Colonic mucosa (tissue), 4 donors: ENCODE measurements around the gene PPARG. TPM values are rescaled to one million over a fixed set of nuclear protein-coding genes. Genes with fewer than 3 reads are reported as not detected.

ENCODE experiments used
- DNase-seq: peaks from one replicate; pipeline ENCODE4 v3.0.0-alpha.2; 2020
- H3K27ac ChIP-seq: fragments of 200-600 bp; one replicate; pipeline ENCODE4 v1.8.0; 2021
- H3K27me3 ChIP-seq: fragments of 200-600 bp; one replicate; pipeline ENCODE4 v1.8.0; 2021
- H3K36me3 ChIP-seq: fragments of 200-600 bp; one replicate; pipeline ENCODE4 v1.8.0; 2021
- H3K4me1 ChIP-seq: fragments of 200-600 bp; one replicate; pipeline ENCODE4 v1.8.0; 2021; ENCODE audit warnings: mild to moderate bottlenecking
- H3K4me3 ChIP-seq: fragments of 200-600 bp; one replicate; pipeline ENCODE4 v1.8.0; 2021
- H3K9ac ChIP-seq, 2 donors: one replicate each; pipeline ENCODE4 v1.7.0; 2013; ENCODE audit warnings: control low read depth in 2 of 2, low read depth in 2 of 2, low read length in 2 of 2
- H3K9me3 ChIP-seq: fragments of 200-600 bp; one replicate; pipeline ENCODE4 v1.8.0; 2021
- intact Hi-C: fragments of 100-400 bp; cut with DNase I; formaldehyde crosslinking; loops from one replicate; pipeline ENCODE4 v1.14.1; 2022
- total RNA-seq, 2 donors: library from RNA; stranded (reverse); fragmentation: NEBNext Ultra II Directional in 1 of 2; extraction: Animal tissue kit (Norgen Biotek cat#: 25700) in 1 of 2; gene quantifications; one replicate each; pipeline ENCODE4 v1.2.1, GENCODE V29; 2021
- TF ChIP-seq, protein P1 (sequence below): fragments of 200-600 bp; IDR thresholded peaks from one replicate; pipeline ENCODE4 v1.8.0; 2022; ENCODE audit warnings: antibody characterized with exemption, mild to moderate bottlenecking
- donor health status: healthy.
- donor health status: DM: no; HTN: no; CAD: no.
- donor health status: DM: no; HTN: no; CAD: no.

The PPARG gene
- total RNA-seq, 2 donors from 2014 or later = 85.2 to 169 TPM

DNA sequence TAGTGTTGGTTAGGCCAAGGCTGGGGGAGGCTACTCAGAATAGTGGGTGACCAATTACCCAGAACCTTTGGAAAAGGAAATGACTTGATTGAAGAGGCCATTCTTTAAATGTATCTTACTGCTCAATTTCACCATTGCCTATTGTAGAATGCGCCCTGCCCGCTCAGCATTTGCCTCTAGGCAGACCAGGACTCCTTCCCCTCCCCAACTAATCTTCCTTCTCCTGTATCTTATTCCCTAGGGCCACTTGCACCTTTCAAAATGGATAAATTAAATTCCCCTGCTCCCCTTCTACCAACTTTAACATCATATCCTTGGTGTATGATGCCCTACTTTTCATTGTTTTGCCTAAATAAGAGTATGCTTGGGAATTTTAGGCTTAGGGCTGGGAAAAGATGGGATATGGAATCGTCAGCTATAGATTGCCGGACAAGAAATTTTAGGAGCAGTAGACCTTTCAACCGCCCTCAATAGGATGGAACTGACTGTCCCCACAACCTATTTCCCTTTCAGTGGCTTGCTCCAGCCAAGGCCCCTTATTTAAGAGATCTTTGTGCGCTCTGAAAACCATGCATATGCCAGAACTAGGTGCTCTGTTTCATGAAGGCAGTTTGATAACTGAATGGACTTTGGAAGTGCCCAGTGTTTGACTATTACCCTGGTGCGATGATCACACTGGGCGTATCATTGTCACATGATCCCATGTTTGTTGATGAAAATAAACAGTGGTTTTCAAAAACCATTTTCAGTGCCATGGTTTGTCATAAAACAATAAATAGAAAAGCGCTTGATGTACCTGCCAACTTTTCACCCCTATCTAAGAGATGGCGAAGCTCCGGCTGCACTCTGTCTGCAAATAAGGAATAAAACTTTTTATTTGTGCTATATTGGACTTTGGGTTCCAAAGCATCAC, 121.1 kb downstream of the PPARG start:
- H3K27me3 ChIP-seq = no peaks in the 10 kb centered on the region
- TF ChIP-seq, protein P1, sequence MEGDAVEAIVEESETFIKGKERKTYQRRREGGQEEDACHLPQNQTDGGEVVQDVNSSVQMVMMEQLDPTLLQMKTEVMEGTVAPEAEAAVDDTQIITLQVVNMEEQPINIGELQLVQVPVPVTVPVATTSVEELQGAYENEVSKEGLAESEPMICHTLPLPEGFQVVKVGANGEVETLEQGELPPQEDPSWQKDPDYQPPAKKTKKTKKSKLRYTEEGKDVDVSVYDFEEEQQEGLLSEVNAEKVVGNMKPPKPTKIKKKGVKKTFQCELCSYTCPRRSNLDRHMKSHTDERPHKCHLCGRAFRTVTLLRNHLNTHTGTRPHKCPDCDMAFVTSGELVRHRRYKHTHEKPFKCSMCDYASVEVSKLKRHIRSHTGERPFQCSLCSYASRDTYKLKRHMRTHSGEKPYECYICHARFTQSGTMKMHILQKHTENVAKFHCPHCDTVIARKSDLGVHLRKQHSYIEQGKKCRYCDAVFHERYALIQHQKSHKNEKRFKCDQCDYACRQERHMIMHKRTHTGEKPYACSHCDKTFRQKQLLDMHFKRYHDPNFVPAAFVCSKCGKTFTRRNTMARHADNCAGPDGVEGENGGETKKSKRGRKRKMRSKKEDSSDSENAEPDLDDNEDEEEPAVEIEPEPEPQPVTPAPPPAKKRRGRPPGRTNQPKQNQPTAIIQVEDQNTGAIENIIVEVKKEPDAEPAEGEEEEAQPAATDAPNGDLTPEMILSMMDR = no peak
- peak overlapping the region; percentile 81 for H3K27ac ChIP-seq
- peak; percentile 79 for DNase-seq
- intact Hi-C loops = no loop called here
- peaks cover 4% of the 10 kb centered on the region for H3K4me1 ChIP-seq
- H3K9me3 ChIP-seq = no peaks in the 10 kb centered on the region
- H3K36me3 ChIP-seq = no peaks in the 10 kb centered on the region
- peak overlapping the region in 1 of 2 donors; percentile 56 for H3K9ac ChIP-seq
- no peak overlapping the region for H3K4me3 ChIP-seq

DNA sequence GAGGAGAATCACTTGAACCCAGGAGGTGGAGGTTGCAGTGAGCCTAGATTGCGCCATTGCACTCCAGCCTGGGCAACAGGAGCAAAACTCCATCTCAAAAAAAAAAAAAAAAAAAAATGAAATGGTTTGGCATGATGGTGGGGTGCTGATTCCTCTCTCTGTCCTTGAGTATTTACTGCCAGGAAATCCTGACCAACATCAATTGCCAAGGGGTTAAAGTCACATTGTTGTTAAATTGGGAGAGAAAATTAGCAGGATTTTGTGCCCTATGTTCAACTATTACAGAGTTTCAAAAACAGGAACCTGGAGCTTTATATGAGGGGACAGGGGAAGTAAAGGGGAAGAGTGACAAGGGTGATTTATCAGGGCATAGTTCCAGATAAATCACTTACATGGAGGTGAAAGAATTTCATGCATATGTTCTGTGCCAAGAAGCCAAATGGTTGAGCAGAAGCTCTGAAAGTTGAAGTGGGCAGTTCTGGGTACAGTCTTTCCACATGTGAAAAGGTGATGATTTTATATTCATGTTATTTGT, 124.9 kb downstream of the PPARG start:
- Histone ChIP-seq H3K9ac (no peak overlapping the region), H3K36me3 (no peaks in the 10 kb centered on the region), H3K4me3 (no peak overlapping the region), H3K9me3 (no peaks in the 10 kb centered on the region), H3K27me3 (no peaks in the 10 kb centered on the region), H3K27ac (no peak overlapping the region), H3K4me1 (no peaks in the 10 kb centered on the region)
- TF ChIP-seq, protein P1 = no peak
- DNase-seq = no peak
- intact Hi-C loops = no loop called here

DNA sequence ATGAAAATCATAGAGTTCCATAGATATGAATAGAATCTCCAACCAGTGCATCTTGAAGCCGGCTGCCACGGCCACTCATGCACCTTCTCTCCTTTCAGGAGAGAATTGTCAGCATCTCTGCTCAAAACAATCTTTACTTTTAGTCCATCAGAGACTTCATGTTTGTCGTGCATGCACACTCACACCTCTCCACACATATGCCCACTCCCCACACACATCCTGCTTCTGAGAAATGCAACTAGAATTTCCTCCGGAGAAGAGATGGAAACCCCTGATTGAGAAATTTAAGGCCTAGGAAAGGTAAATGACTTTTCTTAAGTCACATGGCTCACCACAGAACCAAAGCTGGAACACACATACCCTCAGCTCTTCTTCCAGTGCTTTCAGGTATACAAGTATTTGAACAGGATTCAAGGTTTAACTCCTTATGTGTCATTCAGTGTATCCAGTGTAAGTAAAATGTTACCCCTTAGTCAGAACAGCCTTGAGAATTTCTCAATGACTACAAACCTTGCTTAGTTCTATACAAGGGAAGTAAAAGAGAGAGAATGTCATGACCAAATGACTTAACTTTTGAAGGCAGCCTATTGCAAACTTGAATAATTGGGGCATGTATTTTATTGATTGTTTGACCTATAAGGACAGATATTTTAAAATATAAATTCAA, 126.3 kb downstream of the PPARG start:
- Histone ChIP-seq H3K4me3 (no peak overlapping the region), H3K9me3 (no peaks in the 10 kb centered on the region), H3K36me3 (no peaks in the 10 kb centered on the region), H3K9ac (no peak overlapping the region), H3K27me3 (no peaks in the 10 kb centered on the region), H3K4me1 (no peaks in the 10 kb centered on the region), H3K27ac (no peak overlapping the region)
- no peak for DNase-seq
- intact Hi-C loops = no loop called here
- TF ChIP-seq, protein P1 = no peak

DNA sequence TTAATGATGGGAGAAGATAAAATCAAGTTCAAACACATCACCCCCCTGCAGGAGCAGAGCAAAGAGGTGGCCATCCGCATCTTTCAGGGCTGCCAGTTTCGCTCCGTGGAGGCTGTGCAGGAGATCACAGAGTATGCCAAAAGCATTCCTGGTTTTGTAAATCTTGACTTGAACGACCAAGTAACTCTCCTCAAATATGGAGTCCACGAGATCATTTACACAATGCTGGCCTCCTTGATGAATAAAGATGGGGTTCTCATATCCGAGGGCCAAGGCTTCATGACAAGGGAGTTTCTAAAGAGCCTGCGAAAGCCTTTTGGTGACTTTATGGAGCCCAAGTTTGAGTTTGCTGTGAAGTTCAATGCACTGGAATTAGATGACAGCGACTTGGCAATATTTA, 127.9 kb downstream of the PPARG start:
- no peak overlapping the region for H3K27ac ChIP-seq
- H3K9ac ChIP-seq = no peak overlapping the region
- no peak overlapping the region for H3K4me3 ChIP-seq
- intact Hi-C loops = no loop called here
- TF ChIP-seq, protein P1 = no peak
- no peaks in the 10 kb centered on the region for H3K9me3 ChIP-seq
- H3K4me1 ChIP-seq = no peaks in the 10 kb centered on the region
- no peaks in the 10 kb centered on the region for H3K36me3 ChIP-seq
- H3K27me3 ChIP-seq = no peaks in the 10 kb centered on the region
- no peak for DNase-seq

DNA sequence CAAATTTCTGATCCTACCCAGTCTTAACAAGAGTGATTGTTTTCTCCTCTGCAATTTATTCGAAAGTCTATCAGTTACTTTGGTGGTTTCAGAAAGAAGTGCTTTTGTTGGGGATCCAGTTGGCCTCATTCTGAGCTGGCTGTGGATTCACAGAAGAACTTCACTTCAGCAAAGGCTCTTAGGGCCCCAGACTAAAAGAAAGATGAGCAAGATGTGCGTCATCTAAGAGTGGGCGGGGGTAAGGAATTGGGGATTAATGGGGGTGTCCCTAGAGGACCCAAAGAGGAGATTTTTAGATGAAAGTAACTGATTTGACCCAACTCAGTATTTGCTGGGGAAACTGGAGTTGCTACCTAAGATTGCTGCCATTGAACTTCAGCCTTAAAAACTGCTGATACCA, 131.5 kb downstream of the PPARG start:
- H3K4me1 ChIP-seq = no peaks in the 10 kb centered on the region
- TF ChIP-seq, protein P1 = no peak
- no peaks in the 10 kb centered on the region for H3K9me3 ChIP-seq
- no peak overlapping the region for H3K27ac ChIP-seq
- intact Hi-C loops = no loop called here
- no peaks in the 10 kb centered on the region for H3K36me3 ChIP-seq
- DNase-seq = no peak
- no peaks in the 10 kb centered on the region for H3K27me3 ChIP-seq
- H3K9ac ChIP-seq = no peak overlapping the region
- no peak overlapping the region for H3K4me3 ChIP-seq
